Measurements from ENCODE around the gene XRCC3.

The XRCC3 gene

GRCh38 chr14:103735022-103735421 lies 19.8 kb upstream of the XRCC3 start:
- TF ChIP-seq ZNF274 (IDR thresholded peaks at IDR 0.05; ENCODE audit: low read depth, low read length): no peak
- no peak overlapping the region for H3K4me3 ChIP-seq (ENCODE audit: low read length)

- no peak overlapping the region for H3K4me3 ChIP-seq (ENCODE audit: low read length)
- TF ChIP-seq ZNF274 (IDR thresholded peaks at IDR 0.05; ENCODE audit: low read depth, low read length): no peak
Measured at GRCh38 chr14:103734081-103734888, 19.0 kb upstream of the XRCC3 start.

GRCh38 chr14:103733651-103734050 lies 18.4 kb upstream of the XRCC3 start:
- no peak overlapping the region for H3K4me3 ChIP-seq (ENCODE audit: low read length)
- TF ChIP-seq ZNF274 (IDR thresholded peaks at IDR 0.05; ENCODE audit: low read depth, low read length): no peak

GRCh38 chr14:103732868-103733620 lies 17.8 kb upstream of the XRCC3 start:
- TF ChIP-seq ZNF274 (IDR thresholded peaks at IDR 0.05; ENCODE audit: low read depth, low read length): no peak
- H3K4me3 ChIP-seq (ENCODE audit: low read length): no peak overlapping the region

GRCh38 chr14:103731916-103732867 lies 16.9 kb upstream of the XRCC3 start:
- TF ChIP-seq ZNF274 (IDR thresholded peaks at IDR 0.05; ENCODE audit: low read depth, low read length): no peak
- no peak overlapping the region for H3K4me3 ChIP-seq (ENCODE audit: low read length)

- H3K4me3 ChIP-seq (ENCODE audit: low read length): no peak overlapping the region
- TF ChIP-seq ZNF274 (IDR thresholded peaks at IDR 0.05; ENCODE audit: low read depth, low read length): no peak
Measured at GRCh38 chr14:103731481-103731880, 16.2 kb upstream of the XRCC3 start.

- H3K4me3 ChIP-seq (ENCODE audit: low read length): no peak overlapping the region
- TF ChIP-seq ZNF274 (IDR thresholded peaks at IDR 0.05; ENCODE audit: low read depth, low read length): no peak
Measured at GRCh38 chr14:103730490-103731035, 15.3 kb upstream of the XRCC3 start.

GRCh38 chr14:103729496-103730448 lies 14.5 kb upstream of the XRCC3 start:
- TF ChIP-seq ZNF274 (IDR thresholded peaks at IDR 0.05; ENCODE audit: low read depth, low read length): no peak
- no peak overlapping the region for H3K4me3 ChIP-seq (ENCODE audit: low read length)

- no peak for TF ChIP-seq ZNF274 (IDR thresholded peaks at IDR 0.05; ENCODE audit: low read depth, low read length)
- no peak overlapping the region for H3K4me3 ChIP-seq (ENCODE audit: low read length)
Measured at GRCh38 chr14:103728721-103729120, 13.5 kb upstream of the XRCC3 start.

GRCh38 chr14:103728141-103728540 lies 12.9 kb upstream of the XRCC3 start:
- no peak for TF ChIP-seq ZNF274 (IDR thresholded peaks at IDR 0.05; ENCODE audit: low read depth, low read length)
- H3K4me3 ChIP-seq (ENCODE audit: low read length): no peak overlapping the region

GRCh38 chr14:103727313-103727980 lies 12.2 kb upstream of the XRCC3 start:
- TF ChIP-seq ZNF274 (IDR thresholded peaks at IDR 0.05; ENCODE audit: low read depth, low read length): no peak
- no peak overlapping the region for H3K4me3 ChIP-seq (ENCODE audit: low read length)

- H3K4me3 ChIP-seq (ENCODE audit: low read length): no peak overlapping the region
- TF ChIP-seq ZNF274 (IDR thresholded peaks at IDR 0.05; ENCODE audit: low read depth, low read length): no peak
Measured at GRCh38 chr14:103726474-103726873, 11.2 kb upstream of the XRCC3 start.

Measured in GM08714 (cell line).